Choroid plexus epithelial cell (primary cell): ENCODE measurements around the gene SLC2A4.

ENCODE experiments used
- DNase-seq: peaks from one replicate; pipeline ENCODE4 v3.0.0-alpha.2; 2010; ENCODE audit warnings: low read depth
- H3K4me3 ChIP-seq: 2 replicates; pipeline ENCODE4 v1.5.1; 2011; ENCODE audit warnings: low read depth, mild to moderate bottlenecking, control low read depth, low read length, moderate library complexity
- CTCF ChIP-seq: conservative IDR thresholded peaks from 2 replicates; pipeline ENCODE4 v1.5.1; 2011; ENCODE audit warnings: low read depth, mild to moderate bottlenecking, control low read depth, inconsistent platforms, low read length, moderate library complexity

Gene SLC2A4

GRCh38 chr17:7249830-7250229 lies 31.7 kb upstream of the SLC2A4 start:
- no peak for TF ChIP-seq CTCF
- DNase-seq: no peak
- peak overlapping the region; percentile 96 for H3K4me3 ChIP-seq

GRCh38 chr17:7250695-7251627 lies 30.6 kb upstream of the SLC2A4 start:
- H3K4me3 ChIP-seq: peak overlapping the region; percentile 96
- DNase-seq: peak; percentile 28
- TF ChIP-seq CTCF: no peak

- H3K4me3 ChIP-seq: peak within 1 kb of the TSS; percentile 96
- no peak for TF ChIP-seq CTCF
- DNase-seq: peak; percentile 100
These were observed 29.8 kb upstream of the SLC2A4 start, which contains the start of gene CTDNEP1 for GRCh38 chr17:7251661-7252175. CTDNEP1 (minus strand) TSS chr17:7251734; CDS start chr17:7251296, 438 bp downstream.

- TF ChIP-seq CTCF: no peak
- H3K4me3 ChIP-seq: peak within 1 kb of the TSS; percentile 96
- peak; percentile 95 for DNase-seq
These were observed 29.1 kb upstream of the SLC2A4 start, which contains the start of gene ELP5 for GRCh38 chr17:7252176-7253043. ELP5 (plus strand) TSS chr17:7252215; CDS start chr17:7252551, 336 bp downstream.

GRCh38 chr17:7253082-7253481 lies 28.4 kb upstream of the SLC2A4 start:
- TF ChIP-seq CTCF: no peak
- no peak for DNase-seq
- peak overlapping the region; percentile 91 for H3K4me3 ChIP-seq

- no peak for TF ChIP-seq CTCF
These were observed 27.0 kb upstream of the SLC2A4 start for GRCh38 chr17:7254511-7254910.

More at GRCh38 chr17:7254511-7254910, 27.0 kb upstream of the SLC2A4 start:
- DNase-seq: no peak
- no peak overlapping the region for H3K4me3 ChIP-seq
